ENCODE results near the gene LRP11. TPM values are rescaled to one million over a fixed set of nuclear protein-coding genes. Genes with fewer than 3 reads are reported as not detected.

The LRP11 gene
- total RNA-seq, 1 experiment from 2014 or later: 14.8 TPM

DNA sequence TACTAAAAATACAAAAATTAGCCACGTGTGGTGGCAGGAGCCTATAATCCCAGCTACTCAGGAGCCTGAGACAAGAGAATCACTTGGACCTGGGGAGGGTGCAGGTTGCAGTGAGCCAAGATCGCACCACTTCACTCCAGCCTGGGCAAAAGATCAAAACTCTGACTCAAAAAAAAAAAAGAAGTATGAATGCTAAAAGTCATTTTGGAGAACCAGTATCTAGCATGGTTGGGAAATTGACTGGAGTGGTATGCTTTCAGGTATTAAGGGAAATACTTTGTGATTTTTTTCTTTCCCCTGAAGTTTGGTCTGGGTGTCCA, 84.6 kb downstream of the LRP11 start:
- H4K20me1 ChIP-seq (ENCODE audit: control insufficient read depth, insufficient read depth, insufficient read length): no peaks in the 10 kb centered on the region
- H3K27me3 ChIP-seq (ENCODE audit: insufficient read depth, low read length): no peaks in the 10 kb centered on the region
- no peak overlapping the region for H3K4ac ChIP-seq (ENCODE audit: low read depth, low read length)
- Mint-ChIP-seq H3K27ac (no peak overlapping the region; a peak in 1 of 7 replicates), H3K27me3 (ENCODE audit: low read depth) (no peaks in the 10 kb centered on the region), H3K4me3 (no peak overlapping the region), H3K36me3 (ENCODE audit: insufficient read depth in 1 of 3, low read depth in 3 of 3) (peaks cover 19 to 54% (median 23%) of the 10 kb centered on the region in 3 experiments), H3K4me1 (no peaks in the 10 kb centered on the region), H3K9me3 (no peaks in the 10 kb centered on the region)
- no peak overlapping the region for H3T11ph ChIP-seq (ENCODE audit: low read length)
- no peak for TF ChIP-seq CTCF (conservative IDR thresholded peaks at IDR 0.05)
- no peak overlapping the region for H2BK120ac ChIP-seq (ENCODE audit: low read depth, low read length, poor library complexity, severe bottlenecking)
- H3K56ac ChIP-seq (ENCODE audit: insufficient read length, low read depth, low read length): no peak overlapping the region
- no peaks in the 10 kb centered on the region for H3K79me2 ChIP-seq (ENCODE audit: insufficient read depth, low read length)
- no peak overlapping the region for H2BK15ac ChIP-seq (ENCODE audit: low read depth, low read length)
- no peak overlapping the region for H2AK5ac ChIP-seq (ENCODE audit: insufficient read length, low read length)
- H4K5ac ChIP-seq (ENCODE audit: insufficient read length, low read depth, low read length): no peak overlapping the region
- H3K27ac ChIP-seq (ENCODE audit: insufficient read length, low read depth, low read length): no peak overlapping the region
- no peak overlapping the region for H3K18ac ChIP-seq (ENCODE audit: insufficient read length, low read depth, low read length)
- H2BK20ac ChIP-seq (ENCODE audit: low read depth, low read length, poor library complexity, severe bottlenecking): no peak overlapping the region
- H3K79me1 ChIP-seq (ENCODE audit: insufficient read depth, low read depth, low read length, poor library complexity, severe bottlenecking): no peaks in the 10 kb centered on the region
- H3K23ac ChIP-seq (ENCODE audit: insufficient read length, low read depth, low read length): no peak overlapping the region
- H2BK5ac ChIP-seq (ENCODE audit: insufficient read length, low read length): no peak overlapping the region
- H2AFZ ChIP-seq (ENCODE audit: low read length): no peak overlapping the region
- H3K4me1 ChIP-seq (ENCODE audit: insufficient read depth, low read length): no peaks in the 10 kb centered on the region
- no peaks in the 10 kb centered on the region for H3K9me3 ChIP-seq (ENCODE audit: control insufficient read depth, low read depth, low read length)
- no peak overlapping the region for H4K8ac ChIP-seq (replicated peaks; ENCODE audit: insufficient read length, low read depth, low read length)
- H3K4me2 ChIP-seq (ENCODE audit: insufficient read depth, insufficient read length, low read length): no peak overlapping the region
- H3K23me2 ChIP-seq (ENCODE audit: insufficient read length, low read depth, low read length, poor library complexity, severe bottlenecking): no peaks in the 10 kb centered on the region
- no peak overlapping the region for H3K9ac ChIP-seq (ENCODE audit: extremely low read depth, insufficient read length, low read length)
- no peak overlapping the region for H2BK12ac ChIP-seq (ENCODE audit: insufficient read length, low read depth, low read length)
- H4K91ac ChIP-seq (ENCODE audit: insufficient read length, low read depth, low read length): no peak overlapping the region
- DNase-seq: no peak
- no CpG with 5 or more reads among the region's 2 CpGs for WGBS (ENCODE audit: extremely low coverage, insufficient read length, low lambda C conversion rate)
- H3K14ac ChIP-seq (ENCODE audit: insufficient read depth, low read length): no peak overlapping the region

Data from H9 (cell line).